Lower leg skin (tissue), 3 donors: ENCODE measurements around the gene FBXW5.

Source experiments
- POLR2A ChIP-seq, 2 donors: fragments of 450-650 bp; IDR thresholded peaks; one replicate each; pipeline ENCODE4 v1.6.1; 2016 to 2017; ENCODE audit warnings: antibody characterized with exemption in 2 of 2, mild to moderate bottlenecking in 1 of 2, moderate library complexity in 1 of 2
- TF ChIP-seq, protein P1 (sequence below), 3 donors: fragments of 450-650 bp; IDR thresholded peaks; one replicate each; pipeline ENCODE4 v1.5.1; 2016; ENCODE audit warnings: antibody characterized with exemption in 3 of 3, mild to moderate bottlenecking in 3 of 3, moderate library complexity in 2 of 3

DNA sequence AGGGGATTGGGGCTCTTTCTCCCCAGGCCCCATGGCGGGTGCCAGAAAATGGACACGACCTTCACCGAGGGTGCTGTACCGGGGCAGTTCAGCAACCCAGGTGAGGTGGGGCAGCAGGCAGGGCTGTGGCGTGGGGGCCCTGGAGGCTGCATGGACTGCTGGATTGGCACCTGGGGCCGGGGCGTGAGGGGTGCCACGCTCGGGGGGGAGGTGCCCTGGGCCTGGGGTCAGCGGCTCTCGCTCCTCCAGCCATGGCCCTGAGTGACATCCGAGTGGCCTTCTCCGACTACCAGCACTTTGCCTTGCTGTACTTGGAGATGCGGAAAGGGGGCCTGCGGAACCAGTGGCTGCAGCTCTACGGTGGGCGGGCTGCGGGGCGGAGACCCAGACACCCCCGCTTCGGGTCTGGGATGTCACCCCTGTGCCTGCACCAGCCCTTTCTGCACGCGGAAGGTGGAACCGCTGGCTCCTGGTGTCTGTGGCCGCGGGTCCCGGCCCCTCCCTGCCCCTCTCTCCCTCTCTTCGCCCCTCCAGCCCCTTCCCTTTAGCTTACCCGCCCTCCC is 40.0 kb upstream of the FBXW5 start:
- TF ChIP-seq, protein P1, sequence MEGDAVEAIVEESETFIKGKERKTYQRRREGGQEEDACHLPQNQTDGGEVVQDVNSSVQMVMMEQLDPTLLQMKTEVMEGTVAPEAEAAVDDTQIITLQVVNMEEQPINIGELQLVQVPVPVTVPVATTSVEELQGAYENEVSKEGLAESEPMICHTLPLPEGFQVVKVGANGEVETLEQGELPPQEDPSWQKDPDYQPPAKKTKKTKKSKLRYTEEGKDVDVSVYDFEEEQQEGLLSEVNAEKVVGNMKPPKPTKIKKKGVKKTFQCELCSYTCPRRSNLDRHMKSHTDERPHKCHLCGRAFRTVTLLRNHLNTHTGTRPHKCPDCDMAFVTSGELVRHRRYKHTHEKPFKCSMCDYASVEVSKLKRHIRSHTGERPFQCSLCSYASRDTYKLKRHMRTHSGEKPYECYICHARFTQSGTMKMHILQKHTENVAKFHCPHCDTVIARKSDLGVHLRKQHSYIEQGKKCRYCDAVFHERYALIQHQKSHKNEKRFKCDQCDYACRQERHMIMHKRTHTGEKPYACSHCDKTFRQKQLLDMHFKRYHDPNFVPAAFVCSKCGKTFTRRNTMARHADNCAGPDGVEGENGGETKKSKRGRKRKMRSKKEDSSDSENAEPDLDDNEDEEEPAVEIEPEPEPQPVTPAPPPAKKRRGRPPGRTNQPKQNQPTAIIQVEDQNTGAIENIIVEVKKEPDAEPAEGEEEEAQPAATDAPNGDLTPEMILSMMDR (IDR thresholded peaks at IDR 0.05), result no peak
- no peak for TF ChIP-seq POLR2A (IDR thresholded peaks at IDR 0.05)
